Activated effector memory CD4-positive, alpha-beta T cell treated with anti-CD3 and anti-CD28 coated beads, Interleukin-2, amount 50 U/mL, for 16 hours (primary cell): ENCODE measurements around the gene ANTXR2.

Source experiments
- DNase-seq: peaks from one replicate; pipeline ENCODE4 v3.0.0-alpha.2; 2020

Gene ANTXR2

DNA sequence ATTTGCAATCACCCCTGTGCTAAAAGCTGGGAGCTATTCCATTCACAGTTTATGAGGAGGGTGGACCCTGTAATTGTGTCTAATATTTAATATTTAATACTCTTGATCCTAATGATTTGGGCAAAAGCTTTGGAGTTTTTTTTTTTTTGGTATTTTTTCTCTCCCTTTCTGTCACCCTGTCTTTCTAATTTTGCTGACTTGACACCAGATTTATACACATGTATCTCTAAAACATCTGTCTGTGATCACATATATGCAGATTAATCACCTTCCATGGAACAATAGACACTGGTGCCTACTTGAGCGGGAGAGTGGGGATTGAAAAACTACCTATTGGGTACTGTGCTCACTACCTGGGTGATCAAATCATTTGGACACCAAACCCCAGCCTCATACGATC is 18.7 kb upstream of the ANTXR2 start:
- DNase-seq: no peak

DNA sequence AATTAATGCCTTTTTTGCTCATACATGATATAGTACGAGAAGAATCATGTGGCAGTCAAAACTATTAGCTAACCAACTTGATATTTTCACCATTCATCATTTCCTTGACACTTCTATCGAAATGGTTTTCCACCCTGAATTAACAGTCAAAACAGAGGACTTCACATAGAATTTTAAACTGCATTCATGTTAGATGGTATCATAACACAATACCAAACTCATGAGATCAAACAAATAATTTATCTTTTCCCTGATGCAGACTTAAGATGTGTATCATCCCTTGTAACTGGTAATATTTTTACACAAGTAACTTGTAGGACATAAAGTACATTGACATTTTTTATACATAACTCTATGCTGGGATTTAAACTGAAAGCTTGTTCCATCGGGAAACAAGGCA is 18.2 kb upstream of the ANTXR2 start:
- DNase-seq: no peak

DNA sequence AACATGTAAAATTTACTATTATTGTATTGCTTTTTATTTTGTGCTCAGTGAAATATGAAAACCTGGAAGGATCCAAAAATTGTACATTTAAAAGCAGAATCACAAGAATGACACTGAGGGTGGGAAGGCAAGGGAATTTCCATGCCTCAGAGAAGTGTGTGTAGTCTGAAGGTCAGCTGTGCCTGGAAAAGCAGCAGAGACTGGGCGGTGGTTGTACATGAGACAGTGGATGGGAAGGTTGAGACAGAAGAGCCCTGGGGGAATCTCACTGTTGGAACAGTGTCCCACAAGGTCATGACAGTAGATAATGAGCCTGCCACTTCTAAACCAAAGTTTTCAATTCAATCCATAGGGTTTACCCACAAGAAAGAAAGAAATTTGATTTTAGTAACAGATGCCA is 17.1 kb upstream of the ANTXR2 start:
- no peak for DNase-seq

DNA sequence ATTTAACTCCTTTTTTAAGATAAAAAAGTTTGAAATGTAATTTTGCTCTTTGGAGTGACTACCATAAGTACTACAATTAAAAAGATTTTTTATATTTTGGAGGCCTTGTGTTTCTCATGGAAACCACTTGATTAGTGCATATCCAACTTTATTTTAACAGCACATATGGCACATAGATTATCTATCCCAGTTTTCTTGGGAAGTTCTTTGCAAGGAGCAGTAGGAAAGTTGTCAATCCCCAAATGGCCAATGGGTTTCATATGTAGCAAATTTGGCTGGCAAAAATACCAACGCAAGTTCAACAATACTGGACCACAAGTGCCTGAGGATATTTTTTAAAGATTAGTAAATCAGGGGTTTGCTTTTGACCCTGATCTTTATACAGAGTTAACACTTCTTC is 15.4 kb upstream of the ANTXR2 start:
- no peak for DNase-seq

DNA sequence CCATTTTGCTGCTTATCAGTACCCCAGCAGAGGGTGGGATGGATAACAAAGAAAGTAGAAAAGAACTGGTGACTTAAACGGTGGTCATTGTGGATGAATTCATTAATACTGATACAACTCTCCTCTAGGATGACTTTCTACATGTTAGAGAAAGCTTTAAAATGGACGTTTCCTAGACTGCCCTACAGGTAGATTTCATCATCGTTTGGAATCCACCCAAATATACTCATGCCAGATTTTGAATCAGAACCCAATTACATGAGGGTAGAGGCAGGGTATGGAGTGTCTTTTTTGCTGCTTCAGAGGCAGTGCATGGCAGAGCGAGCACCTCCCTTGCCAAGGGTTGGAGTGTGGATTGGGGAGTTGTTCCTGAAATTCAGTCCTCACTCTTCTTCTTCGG is 13.3 kb upstream of the ANTXR2 start:
- no peak for DNase-seq

DNA sequence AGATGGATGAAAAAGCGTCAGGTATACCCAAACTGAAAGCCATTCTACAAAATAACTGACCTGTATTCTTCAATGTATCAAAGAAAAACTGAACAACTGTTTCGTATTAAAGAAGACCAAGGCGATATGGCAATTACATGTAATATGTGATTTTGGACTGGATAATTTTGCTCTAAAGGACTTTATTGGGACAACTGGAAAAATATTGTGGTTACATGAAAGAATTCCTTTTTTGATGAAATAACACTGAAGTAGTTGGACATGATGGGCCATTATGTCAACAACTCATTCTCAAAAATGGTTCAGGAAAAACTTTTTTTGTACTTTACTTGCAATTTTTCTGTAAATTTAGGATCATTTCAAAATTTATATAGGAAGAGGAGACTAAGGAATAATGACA is 12.1 kb upstream of the ANTXR2 start:
- no peak for DNase-seq

DNA sequence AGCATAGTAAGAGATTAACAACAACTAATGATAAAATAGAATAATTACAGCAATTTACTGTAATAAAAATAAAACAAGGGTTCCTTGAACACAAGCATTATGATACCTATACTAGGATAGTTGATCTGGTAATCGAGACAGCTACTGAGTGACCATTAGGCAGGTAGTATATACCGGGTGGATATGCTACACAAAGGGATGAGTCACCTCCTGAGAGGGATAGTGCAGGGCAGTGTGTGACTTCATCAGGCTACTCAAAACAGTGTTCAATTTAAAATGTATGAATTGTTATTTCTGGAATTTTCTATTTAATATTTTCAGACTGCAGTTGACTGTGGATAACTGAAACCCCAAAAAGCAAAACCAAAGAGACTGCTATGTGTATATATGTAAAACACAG is 9.7 kb upstream of the ANTXR2 start:
- DNase-seq: no peak

DNA sequence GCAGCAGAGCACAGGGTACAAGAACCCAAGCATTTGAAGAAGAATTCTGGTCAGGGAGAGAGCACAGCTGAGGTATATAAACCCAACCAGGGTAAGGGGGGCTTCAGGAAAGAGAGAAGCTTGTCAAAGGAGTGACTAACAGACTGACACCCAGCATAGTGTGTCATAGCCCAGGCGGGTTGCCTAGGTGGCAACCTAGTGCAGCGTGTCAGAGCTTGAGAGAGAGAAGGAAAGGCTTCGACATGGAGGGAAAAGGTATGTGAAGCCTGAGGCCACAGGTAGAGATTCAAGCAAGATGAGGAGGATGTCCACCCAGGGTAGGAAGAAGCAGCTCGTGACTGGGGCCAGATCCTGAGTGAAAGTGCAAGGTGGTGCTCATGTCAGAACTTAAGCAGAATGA is 8.5 kb upstream of the ANTXR2 start:
- DNase-seq: no peak

DNA sequence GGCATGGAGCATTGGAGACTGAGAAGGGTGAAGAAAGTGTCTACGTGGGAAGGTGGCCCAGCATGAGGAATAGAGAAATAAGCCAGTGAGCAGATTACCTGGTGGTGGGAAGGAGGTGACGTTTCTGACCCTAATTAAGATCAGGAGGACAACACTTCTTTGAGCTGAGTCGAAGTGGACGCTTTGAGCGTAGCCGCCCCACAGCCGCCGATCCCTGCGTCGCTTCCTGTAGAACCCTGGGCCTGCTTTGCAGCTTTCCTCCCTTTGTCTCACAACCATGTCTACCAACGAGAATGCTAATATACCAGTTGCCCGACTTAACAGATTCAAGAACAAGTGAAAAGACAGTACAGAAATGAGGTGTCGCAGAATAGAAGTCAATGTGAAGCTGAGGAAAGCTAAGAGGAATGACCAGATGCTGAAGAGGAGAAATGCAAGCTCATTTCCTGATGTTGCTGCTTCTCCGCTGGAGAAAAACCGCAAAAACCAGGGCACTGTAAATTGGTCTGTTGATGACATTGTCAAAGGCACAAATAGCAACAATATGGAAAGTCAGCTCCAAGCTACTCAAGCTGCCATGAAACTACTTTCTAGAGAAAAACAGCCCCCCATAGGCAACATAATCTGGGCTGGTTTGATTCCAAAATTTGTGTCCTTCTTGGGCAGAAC is 6.4 kb upstream of the ANTXR2 start:
- DNase-seq: no peak

DNA sequence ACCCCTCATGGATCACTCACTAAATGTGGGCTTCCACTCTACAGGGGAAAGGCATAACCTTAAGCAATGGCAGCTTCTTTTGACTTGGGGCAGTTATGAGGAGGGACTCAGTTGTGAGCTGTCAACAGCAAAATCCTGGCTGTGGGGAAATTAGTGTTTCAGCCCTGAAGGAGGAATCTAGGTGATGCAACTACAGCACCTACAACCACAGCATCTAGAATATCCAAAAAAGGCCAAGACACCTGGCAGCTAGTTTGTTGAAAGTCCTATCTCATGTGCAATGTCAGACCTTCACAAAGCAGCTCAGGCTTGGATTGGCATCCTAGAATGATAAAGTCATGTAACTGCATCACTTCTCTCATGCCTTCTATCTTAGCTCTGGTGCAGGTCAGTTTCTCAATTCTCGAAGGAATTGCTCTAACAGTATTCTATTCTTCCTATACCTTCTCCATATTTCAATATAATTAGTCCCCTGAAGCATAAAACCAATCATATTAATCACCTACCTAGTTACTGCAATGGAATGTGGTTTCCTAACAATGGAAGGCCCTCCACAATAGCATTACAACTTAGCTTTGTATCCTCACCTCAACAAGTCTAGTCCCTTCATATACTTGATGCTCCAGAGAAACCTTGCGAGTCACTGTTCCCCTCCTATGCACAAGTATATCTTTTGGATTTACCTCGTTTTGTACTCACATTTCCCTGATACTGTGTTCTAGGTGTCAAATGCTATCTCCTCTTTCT is 5.5 kb upstream of the ANTXR2 start:
- no peak for DNase-seq

DNA sequence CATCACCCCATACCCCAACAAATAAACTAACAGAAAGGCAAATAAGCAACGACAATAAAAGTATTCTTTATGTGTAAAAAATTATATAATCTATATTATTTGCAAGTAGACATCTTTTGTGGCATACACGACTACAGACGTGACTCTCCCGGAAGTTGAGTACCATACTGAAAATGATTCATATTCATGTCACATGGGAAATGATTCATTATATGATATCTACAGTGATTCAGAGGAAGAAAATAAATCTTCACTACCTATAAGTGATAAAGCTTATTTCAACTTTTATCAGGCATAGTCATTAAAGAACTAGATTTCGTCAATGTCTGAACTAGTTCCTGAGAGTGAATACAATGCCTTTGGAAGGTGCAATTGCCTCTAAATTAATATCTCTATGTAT is 4.6 kb upstream of the ANTXR2 start:
- no peak for DNase-seq

DNA sequence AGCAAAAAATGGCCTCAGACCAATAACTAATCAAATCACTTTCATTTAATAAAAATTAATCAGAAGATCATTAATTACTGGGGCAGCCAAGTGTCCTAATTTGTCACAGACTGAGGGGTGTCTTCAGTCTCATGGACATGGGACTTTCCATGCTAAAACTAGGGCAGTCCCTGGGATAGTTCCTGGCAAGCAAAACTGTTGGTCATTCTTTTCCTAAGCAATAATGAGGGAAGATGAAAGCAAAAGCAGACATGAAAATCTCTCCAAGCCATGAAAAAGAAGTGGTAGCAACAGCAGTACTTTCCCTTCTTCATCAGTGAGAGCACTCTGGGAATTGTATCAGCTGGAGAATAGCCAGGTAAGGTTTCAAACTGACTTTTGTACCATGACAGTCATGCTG is 3.7 kb upstream of the ANTXR2 start:
- DNase-seq: no peak

DNA sequence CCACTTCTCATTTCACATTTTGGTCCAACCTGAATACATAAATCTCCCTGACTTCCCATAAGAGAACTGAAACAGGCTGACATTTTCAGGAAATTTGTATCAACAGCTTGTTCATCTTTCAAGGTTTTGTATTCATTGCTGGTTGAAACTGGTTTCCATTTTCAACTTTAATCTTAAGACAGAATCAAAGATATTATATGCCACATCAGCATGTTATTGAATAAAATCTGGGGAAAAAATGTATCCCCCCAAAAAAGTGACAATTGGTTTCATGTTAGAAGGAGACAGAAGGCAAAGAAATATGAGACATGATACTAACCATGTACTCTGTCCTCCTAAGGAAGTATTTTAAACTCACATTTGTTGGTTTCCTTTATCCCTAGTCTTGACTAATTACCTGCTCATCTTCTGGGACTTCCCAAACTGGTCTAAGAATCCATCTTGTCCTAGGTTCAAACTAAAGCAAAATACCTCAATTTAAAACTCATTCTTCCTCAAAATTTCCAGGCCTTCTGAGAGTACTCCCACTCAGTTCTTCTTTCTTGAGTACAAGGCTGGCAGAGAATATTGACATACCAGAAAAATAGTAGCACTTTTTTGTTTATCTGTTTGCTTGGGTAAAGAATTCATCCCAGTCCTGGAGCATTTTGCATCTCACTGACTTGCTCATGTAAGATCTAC is 3.1 kb upstream of the ANTXR2 start:
- no peak for DNase-seq

DNA sequence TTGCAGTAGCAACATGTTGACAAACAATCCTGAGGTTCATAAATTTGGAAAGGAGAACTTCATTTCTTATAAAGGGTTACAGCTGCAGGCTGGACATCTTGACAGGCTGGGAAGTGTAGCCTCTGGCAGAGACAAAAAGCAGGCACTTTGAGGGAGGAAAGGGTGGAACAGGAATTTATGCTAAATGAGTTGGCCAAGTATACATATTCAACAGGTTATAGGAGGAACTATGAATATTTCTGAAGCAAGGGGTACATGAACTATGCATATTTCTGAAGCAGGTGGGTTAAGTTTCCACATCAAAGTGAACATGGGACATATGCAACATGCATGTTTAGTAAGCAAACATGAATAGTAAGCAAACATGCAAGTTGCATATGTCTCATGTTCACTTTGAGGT is 1.6 kb upstream of the ANTXR2 start:
- DNase-seq: no peak

DNA sequence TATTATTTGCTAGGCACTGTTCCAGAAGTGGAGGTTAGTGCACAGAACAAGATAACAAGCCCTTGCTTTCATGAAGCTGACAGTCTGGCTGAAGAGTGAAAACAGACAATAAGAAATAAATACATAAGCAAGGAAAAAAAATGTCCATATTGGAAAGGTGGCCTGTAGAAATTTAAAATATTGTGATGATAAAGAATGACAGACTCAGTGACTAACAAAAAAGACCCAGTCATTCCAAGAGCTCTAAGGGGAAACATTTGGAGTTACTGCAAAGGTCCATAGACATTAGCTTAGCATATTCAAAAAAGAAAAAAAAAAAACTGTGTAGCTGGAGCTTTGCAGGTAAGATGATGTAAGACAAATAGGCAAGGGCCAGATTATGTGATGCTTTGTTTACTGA is 1.0 kb upstream of the ANTXR2 start:
- DNase-seq: no peak

DNA sequence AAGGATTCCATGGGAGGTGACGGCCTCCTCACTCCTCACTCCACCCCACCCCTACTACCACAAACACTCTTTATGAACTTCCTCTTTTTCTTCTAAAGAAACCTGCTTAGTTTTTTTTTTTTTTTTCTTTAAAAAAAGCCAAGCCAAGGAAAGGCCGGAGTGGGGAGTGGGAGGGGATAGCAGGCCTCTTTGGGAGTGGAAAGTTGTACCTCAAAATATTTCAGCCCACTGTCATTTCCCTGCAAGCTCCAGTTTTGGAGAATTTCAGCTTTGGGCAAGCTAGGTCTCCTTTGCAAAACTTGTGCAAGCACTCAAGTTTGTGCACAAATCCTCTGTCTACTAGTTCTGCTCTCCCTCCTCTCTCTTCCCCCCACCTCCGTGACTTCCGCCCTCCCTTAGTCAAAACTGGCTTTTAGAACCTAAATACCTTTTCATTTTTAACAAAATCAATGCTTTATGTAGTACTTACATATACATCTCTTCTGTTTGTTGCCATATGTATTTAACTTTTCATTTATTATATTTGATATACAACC is 512 bp upstream of the ANTXR2 start:
- no peak for DNase-seq

DNA sequence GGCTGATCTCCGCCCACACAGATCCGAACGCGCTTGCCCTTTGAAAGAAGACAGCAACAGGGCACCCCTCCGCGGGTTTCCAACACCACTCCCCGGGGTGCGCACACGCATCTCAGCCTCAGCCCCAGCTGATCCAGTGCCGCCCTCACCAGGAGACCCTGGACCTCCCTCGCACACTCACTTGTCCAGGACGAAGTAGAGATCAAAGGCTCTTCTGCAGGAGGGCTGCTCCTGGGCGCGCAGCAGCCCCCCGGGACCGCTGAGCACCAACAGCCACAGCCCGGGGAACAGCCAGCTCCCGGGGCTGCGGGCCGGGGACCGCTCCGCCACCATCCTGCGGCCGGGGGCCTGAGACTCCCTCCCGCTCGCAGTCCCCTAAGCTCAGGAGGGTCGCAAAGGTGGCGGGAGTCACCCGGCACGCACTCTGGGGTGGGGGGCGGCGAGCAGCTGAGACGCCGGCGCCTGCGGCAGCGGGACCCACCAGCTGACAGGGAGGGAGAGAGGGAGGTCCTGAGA is 743 bp downstream of the ANTXR2 start:
- peak; percentile 87 for DNase-seq

DNA sequence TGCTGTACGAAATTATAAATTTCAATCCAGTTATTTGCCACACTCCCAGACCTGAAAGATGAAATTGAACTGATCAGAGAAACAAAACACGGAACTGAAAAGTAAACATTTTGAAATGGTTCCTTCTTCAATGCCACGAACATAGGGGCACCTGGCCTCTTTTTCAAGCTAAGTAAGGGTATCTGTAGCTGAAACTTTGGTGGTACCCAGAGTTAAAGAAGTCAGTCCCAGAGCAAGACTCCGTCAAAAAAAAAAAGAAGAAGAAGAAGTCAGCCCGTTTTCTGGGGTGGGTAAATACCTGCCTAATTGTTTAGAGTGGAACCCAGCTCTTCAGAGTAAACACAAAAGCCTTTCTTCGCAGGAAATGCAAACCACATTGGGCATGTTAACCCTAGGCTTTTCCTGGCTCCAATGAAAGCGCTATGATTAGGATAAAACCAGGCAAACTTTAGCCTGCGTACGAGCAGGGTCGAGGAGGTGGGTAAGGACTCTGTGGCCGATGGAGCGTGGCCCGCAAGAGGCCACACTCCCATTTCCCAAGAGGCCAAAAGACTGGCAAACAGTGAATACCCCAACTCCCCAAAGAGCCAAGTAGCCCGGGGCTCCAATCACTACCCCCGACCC is 1.3 kb downstream of the ANTXR2 start:
- no peak for DNase-seq

DNA sequence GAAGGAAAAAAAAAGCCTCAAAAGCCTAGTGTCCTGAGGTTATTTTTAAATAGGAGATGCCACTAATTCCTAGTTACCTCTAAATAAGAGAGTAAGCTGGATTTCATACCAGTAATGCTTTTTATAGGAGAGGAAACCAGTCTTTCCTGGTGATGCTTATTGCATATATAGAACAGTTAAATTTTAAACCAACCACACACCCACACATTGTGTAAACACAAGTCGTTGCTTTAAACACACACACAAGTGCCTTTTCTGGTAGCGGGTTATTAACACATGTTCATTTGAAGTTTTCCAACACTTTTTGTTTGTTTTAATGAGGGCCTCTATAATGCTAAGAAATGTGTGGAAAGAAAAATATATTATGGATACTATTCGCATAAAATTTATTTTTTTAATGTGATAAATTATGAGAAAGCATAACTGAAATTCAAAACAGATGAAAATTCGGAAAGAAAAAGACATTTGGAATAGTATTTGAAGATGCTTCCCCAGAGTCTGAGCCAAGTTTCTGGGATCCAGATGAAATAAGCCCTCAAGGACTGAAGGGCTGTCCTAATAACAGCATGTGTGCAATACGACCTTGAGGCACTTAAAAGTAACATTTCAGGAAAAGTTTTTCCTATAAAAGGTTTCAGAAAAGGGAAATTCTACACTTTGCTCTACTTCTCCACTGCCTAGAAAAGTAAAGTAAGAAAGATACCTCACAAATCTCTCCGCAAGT is 2.0 kb downstream of the ANTXR2 start:
- DNase-seq: no peak

DNA sequence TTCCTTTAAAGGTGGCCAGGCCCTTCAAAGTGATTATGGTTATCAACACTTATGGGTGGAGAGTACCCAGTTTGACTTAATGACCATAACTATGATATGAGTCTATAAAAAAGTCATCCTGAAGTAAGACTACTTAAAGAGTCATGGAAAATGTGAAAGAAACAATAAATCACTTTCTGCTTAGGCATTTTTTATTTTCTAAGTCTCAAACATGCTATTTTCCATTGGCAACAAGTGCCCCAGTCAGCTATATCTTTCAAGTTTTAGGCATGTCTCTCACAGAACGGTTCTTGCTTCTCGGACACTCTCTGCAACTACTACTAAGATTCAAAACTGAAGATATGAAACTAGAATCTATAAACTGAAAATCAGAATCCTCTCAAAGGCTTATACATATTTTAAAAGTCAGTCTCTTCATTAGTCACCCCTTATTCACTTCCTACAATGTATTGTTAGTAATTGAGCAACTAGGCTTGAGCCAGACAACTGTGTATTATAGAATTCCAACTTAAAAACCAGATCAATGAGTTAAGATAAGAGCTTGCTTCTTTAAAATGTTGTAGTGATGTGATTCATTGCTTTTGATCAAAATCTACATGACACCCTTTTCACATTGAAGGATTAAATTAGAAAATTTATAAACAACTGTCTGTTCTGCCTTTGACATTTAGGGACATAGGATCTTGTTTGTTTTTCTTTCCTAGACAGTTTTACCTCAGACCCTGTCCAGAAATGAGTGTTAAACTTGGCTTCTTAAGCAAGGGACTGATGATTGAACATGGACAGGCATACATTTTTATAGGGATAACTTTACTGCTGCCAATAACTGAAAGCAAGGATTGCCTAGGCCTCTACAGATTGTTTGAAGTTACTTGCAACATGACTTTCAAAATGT is 2.9 kb downstream of the ANTXR2 start:
- DNase-seq: no peak

DNA sequence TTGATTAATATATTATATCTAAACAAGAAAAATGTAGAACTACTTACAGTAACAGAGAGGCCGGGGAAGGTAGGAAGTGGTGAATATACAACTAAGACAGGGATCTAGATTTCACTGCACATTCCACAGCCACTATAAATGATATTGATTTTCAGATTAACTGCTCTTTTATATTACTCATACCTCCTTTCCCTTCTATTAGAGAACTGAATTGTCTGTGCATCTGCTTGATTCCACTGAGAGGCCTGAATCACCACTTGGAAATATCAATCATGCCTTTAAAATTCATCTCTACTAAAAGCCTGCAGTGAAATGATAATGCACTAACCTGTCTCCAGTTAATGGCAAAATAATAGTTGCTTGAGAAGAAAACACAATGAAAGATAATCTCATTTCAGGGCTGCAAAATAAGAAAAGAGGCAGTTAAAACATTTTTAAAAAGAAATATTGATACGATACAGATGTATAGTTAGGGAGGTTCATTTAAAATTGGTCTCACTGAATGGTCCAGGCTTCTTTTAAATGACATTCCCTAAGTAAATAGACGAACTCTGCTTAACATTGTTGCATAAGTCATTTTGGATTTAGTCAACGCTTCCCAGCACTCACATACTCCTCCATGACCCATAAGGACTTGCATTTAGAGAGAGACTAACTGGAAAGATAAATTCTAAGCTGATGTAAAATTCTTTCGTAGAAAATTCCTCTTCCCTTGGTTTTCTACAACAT is 3.8 kb downstream of the ANTXR2 start:
- DNase-seq: no peak
